Caki2 (cell line): ENCODE data around the gene SPN. TPM values are rescaled to one million over a fixed set of nuclear protein-coding genes. Genes with fewer than 3 reads are reported as not detected.
"Not testable (repeated sequence)": the region's sequence is repeated elsewhere in the genome, so short reads cannot be mapped to it uniquely, and the experiment has no call there.

ENCODE experiments used
- DNase-seq: peaks from one replicate; pipeline ENCODE4 v3.0.0-alpha.2; 2015; ENCODE audit warnings: low read depth
- in situ Hi-C: cut with HindIII; loops from 2 replicates; pipeline ENCODE4 v1.10.0; 2016; ENCODE audit warnings: low sequenced_read_pairs, low pct_unique_long_range_greater_than_20kb, mixed read lengths
- total RNA-seq: library from RNA; depleted of rRNA; stranded (reverse); fragments of >200 nt; shearing (Covaris generic); gene quantifications from 2 replicates; pipeline ENCODE4 v1.2.3, GENCODE V29; 2014; ENCODE audit warnings: low replicate concordance

SPN gene
- total RNA-seq, 1 experiment from 2014 or later = not detected

- in situ Hi-C loops = no loop called here
- no peak for DNase-seq
These were observed 18.6 kb upstream of the SPN start for GRCh38 chr16:29644338-29644857.

DNA sequence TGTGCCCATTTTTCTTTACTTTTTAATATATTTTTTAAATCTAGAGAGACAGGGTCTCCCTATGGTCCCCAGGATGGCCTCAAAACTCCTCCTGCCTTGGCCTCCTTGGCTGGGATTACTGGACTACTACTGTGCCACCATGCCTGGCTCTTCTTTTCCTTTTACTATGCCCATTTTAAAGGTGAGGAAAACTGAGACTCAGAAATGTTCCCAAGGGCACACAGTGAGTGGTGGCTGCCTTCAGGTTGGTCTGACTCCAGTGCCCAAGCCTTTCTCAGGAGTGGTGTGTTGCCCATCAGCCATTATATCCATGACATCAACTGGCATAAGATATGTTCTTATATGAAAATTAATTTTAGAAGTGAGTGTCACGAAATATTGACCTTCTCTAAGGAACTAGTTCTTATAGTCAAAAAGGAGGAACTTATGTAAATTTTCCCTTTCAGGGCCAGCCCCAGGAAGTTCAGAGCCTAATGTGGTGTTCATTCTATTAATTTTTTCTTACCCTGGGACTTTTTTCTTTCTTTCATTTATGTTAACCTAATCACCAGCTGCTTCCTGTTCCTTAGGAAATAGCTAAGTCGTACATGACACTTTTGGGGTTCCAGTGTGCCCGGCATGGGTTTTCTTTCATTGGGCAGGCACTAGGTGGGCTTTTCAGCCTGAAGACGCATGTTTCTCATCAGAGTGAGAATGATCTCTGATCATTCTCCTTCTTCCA is 17.9 kb upstream of the SPN start:
- no peak for DNase-seq
- in situ Hi-C loops = no loop called here

GRCh38 chr16:29645694-29646187 is 17.3 kb upstream of the SPN start:
- peak; percentile 43 for DNase-seq
- in situ Hi-C loops = no loop called here

GRCh38 chr16:29646947-29647346 is 16.1 kb upstream of the SPN start:
- no peak for DNase-seq
- in situ Hi-C loops = no loop called here

DNA sequence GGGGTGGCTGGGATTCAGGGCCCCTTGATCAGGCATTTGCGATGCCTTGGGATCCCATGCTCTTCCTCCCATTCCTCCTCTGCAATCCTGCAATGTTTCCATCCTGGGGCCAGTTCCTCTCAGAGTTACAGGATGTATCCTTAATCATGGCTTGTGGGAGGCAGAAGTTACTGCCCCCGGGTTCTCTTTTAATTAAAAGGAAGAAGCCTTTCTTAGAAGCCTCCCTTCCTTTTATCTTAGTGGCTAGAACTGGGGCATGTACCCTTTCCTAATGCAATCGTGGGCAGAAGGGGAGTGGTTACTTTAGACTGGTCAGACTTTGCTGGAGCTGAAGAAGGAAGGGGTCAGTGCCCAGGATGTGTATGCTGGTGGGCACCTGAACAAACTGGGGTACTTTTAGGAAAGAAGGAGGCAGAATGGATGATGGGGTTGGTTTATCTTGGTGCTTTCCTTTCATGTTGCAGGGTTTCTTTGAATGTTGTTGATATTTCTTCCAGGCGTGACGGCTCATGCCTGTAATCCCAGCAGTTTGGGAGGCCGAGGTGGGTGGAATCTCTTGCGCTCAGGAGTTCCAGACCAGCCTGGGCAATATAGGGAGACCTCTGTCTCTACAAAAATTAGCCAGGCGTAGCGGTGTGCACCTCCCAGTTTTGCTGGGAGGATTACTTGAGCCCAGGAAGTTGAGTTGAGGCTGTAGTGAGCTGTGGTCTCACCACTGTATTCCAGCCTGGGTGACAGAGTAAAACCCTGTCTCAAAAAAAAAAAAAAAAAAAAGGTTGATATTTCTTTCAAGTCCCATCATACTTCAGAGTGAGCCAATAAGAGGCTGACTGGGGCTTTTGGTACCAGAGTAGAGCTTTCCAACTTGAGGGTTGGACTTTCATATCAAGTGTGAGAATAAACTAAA is 13.2 kb upstream of the SPN start:
- no peak for DNase-seq
- in situ Hi-C loops = no loop called here

GRCh38 chr16:29650771-29651170 is 12.3 kb upstream of the SPN start:
- no peak for DNase-seq
- in situ Hi-C loops = no loop called here

GRCh38 chr16:29651774-29652349 is 11.2 kb upstream of the SPN start:
- DNase-seq = no peak
- in situ Hi-C loops = no loop called here

DNA sequence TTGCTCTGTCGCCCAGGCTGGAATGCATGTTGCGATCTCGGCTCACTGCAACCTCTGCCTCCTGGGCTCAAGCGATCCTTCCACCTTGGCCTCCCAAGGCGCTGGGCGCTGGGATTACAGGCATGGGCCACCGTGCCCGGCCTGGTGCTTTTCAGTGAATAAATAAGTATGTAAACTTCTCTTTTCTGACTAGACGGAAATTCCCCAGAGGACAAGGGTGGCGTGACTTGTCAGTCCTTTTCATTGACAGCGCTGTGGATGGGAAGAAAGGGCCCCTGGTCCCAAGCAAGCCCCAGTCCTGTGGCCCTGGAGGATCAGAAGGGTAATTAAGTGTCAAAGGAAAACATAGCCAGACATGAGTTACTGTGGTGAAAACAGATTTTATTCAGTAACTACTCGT is 9.6 kb upstream of the SPN start:
- in situ Hi-C loops = no loop called here
- no peak for DNase-seq

DNA sequence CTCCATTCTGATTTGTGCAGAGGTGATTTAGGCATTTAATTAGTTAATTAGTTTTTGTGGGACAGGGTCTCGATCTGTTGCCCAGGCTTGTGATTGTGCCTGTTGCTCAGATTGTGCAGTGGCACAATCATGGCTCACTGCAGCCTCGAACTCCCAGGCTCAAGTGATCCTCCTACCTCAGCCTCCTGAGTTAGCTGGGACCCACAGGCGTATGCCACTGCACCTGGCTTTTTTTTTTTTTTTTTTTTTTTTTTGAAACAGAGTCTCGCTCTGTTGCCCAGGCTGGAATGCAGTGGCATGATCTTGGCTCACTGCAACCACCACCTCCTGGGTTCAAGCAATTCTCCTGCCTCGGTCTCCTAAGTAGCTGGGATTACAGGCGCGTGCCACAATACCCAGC is 9.2 kb upstream of the SPN start:
- in situ Hi-C loops, DNase-seq: not testable (repeated sequence)

GRCh38 chr16:29656688-29657523 is 6.1 kb upstream of the SPN start:
- in situ Hi-C loops = no loop called here
- DNase-seq = no peak

GRCh38 chr16:29658705-29659104 is 4.3 kb upstream of the SPN start:
- in situ Hi-C loops = no loop called here
- no peak for DNase-seq

DNA sequence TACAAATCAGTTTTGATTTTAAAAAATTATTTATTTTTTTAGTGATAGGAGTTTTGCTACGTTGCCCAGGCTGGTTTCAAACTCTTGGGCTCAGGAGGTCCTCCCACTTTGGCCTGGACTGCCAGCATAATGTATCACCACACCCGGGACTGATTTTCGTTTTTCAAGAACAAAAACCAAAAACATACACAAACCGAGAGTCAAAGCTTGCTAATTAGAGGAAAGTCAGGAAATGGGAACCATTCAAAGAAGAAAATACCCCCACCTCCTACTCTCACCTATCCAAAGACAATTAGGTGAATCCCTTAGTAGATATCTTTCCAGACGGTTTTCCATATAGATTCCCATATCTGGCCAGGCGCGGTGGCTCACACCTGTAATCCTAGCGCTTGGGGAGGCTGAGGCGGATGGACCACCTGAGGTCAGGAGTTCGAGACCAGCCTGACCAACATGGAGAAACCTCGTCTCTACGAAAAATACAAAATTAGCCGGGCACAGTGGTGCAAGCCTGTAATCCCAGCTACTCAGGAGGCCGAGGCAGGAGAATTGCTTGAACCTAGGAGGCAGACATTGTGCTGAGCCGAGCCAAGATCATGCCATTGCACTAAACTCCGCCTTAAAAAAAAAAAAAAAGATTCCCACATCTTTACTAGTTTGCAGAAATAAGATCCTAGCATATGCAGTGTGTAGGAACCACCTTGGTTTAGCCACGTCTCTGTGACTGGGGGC is 883 bp upstream of the SPN start:
- DNase-seq = no peak
- in situ Hi-C loops = no loop called here

DNA sequence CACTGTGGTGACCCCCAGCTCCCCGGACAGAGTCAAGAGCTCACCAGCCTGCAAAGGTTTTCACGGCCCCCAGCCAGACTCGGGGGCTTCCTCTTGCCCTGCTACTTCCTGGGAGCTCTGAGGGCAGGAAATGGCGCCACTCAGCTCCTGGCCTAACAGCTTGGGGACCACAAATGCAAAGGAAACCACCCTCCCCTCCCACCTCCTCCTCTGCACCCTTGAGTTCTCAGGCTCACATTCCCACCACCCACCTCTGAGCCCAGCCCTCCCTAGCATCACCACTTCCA is 375 bp upstream of the SPN start:
- DNase-seq = no peak
- in situ Hi-C loops = no loop called here

DNA sequence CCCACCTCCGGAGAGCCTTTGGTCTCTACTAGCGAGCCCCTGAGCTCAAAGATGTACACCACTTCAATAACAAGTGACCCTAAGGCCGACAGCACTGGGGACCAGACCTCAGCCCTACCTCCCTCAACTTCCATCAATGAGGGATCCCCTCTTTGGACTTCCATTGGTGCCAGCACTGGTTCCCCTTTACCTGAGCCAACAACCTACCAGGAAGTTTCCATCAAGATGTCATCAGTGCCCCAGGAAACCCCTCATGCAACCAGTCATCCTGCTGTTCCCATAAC is 702 bp downstream of the SPN start:
- DNase-seq = no peak
- in situ Hi-C loops = no loop called here

DNA sequence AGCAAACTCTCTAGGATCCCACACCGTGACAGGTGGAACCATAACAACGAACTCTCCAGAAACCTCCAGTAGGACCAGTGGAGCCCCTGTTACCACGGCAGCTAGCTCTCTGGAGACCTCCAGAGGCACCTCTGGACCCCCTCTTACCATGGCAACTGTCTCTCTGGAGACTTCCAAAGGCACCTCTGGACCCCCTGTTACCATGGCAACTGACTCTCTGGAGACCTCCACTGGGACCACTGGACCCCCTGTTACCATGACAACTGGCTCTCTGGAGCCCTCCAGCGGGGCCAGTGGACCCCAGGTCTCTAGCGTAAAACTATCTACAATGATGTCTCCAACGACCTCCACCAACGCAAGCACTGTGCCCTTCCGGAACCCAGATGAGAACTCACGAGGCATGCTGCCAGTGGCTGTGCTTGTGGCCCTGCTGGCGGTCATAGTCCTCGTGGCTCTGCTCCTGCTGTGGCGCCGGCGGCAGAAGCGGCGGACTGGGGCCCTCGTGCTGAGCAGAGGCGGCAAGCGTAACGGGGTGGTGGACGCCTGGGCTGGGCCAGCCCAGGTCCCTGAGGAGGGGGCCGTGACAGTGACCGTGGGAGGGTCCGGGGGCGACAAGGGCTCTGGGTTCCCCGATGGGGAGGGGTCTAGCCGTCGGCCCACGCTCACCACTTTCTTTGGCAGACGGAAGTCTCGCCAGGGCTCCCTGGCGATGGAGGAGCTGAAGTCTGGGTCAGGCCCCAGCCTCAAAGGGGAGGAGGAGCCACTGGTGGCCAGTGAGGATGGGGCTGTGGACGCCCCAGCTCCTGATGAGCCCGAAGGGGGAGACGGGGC is 1.3 kb downstream of the SPN start:
- in situ Hi-C loops = no loop called here
- no peak for DNase-seq

DNA sequence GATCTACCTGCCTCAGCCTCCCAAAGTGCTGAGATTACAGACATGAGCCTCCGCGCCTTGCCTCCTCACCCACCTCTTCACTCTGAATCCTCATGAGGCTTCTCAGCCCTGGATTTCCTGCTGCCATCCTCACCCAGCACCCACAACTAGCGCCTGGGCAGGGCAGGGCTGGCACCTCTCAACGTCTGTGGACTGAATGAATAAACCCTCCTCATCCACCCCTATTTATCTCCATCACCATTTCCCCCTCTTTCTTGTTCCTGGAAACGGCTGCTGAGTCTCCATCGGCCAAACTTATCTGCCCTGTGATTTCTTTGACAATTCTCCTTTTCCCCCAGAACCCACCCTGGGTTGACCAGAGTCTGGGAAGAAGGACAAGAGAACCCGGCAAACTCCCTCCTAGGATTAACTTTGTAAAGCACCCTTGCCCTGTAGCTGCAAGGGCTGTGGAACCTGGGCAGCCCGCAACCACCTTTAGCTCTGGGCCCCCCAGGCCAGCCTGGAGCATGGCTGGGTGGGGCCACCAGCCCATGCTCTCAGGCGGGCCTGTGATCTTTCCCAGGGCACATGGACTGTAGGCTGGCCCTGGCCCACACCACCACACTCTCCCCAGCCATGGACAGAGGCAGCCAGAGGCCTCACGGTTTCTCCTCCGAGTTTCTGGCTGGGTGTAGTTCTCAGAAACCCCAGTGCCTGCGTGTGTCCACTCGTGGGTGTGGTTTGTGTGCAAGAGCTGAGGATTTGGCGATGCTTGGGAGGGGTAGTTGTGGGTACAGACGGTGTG is 2.4 kb downstream of the SPN start:
- in situ Hi-C loops = no loop called here
- DNase-seq = no peak

DNA sequence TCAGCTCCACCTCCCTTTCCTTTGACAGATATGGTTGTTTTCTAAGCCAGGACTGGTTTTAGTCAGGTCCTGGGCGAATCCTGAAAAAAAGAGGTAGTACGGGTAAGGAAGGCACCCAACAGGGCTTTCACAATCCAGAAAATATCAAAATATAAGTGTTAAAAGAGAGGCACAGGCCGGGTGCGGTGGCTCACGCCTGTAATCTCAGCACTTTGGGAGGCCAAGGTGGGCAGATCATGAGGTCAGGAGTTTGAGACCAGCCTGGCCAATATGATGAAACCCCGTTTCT is 4.2 kb downstream of the SPN start:
- DNase-seq, in situ Hi-C loops: not testable (repeated sequence)
